Measurements from ENCODE around the gene UBAP2.
A peak's percentile ranks its signal among the peaks of the same experiment; 100 is the strongest.

The UBAP2 gene, protein sequence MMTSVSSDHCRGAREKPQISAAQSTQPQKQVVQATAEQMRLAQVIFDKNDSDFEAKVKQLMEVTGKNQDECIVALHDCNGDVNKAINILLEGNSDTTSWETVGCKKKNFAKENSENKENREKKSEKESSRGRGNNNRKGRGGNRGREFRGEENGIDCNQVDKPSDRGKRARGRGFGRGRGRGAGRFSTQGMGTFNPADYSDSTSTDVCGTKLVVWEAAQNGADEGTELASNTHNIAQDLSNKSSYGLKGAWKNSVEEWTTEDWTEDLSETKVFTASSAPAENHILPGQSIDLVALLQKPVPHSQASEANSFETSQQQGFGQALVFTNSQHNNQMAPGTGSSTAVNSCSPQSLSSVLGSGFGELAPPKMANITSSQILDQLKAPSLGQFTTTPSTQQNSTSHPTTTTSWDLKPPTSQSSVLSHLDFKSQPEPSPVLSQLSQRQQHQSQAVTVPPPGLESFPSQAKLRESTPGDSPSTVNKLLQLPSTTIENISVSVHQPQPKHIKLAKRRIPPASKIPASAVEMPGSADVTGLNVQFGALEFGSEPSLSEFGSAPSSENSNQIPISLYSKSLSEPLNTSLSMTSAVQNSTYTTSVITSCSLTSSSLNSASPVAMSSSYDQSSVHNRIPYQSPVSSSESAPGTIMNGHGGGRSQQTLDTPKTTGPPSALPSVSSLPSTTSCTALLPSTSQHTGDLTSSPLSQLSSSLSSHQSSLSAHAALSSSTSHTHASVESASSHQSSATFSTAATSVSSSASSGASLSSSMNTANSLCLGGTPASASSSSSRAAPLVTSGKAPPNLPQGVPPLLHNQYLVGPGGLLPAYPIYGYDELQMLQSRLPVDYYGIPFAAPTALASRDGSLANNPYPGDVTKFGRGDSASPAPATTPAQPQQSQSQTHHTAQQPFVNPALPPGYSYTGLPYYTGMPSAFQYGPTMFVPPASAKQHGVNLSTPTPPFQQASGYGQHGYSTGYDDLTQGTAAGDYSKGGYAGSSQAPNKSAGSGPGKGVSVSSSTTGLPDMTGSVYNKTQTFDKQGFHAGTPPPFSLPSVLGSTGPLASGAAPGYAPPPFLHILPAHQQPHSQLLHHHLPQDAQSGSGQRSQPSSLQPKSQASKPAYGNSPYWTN

DNA sequence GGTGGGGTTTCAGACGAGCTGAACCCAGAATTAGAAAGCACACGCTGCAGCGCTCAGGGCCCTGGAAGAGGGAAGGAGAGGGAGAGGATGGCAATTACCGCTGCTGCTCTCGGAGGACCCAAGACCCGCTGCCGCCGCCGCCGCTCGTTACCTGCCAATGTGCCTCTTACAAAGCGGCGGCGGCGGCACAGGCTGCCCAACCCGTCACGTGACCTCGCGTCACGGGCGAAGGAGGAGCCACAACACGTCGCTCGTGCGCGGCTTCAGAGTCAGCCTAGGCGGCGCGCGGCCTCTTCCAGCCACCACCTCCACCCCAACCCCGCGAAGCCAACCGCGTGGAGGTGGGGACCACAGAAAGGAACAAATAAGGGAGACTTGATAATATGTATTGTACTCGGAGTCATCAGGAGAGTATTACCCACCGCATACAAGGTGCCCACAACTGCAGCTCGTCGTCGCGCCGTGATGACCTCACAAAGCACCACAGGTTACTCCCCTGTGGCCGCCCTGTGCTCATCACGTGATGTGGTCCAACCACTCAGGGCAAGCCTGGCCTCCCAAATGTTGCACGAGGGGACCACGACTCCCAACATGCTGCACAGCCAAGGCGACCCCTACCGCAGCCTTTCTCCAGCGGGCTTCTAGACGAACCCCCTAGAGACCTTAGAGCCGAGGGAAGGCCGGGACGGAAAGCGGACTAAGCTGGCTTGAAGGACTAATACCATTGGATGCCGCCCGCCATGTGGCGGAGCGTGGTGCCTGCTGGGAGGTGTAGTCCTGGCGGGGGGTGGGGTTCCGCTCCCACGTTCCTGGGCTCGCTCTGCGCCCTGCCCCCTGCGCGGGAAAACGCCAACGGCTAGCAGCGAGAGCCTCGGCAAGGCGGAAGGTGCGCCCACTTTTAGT lies at the start of gene UBAP2:
Gene UBAP2 (minus strand): TSS at position 161 of the 903 bp plus-strand sequence. CDS start 31,739 bp downstream, outside the sequence.
- peak; percentile 92 to 96 for DNase-seq (ENCODE audit: extremely low read depth in 1 of 2, low read depth in 1 of 2)

DNA sequence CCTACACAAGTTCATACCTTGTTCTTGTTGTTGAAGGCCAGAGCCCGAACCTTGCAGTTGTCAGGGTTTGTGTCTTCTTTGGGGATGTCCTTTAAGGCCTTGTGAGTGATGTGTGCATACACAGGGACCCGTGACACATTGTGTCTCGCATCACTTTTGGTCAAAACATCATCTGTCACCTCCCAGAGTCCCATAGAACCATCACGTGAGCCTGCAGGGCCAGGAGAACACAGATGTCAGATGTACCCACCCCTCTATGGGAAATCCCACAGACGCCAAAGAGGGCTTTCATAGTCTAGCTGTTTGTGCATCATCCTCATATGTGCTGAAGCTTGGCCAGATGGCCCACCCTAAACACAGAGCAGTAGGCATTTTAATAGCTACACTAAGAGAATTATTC lies 49.6 kb upstream of the UBAP2 start:
- no peak for DNase-seq (ENCODE audit: extremely low read depth in 1 of 2, low read depth in 1 of 2)

DNA sequence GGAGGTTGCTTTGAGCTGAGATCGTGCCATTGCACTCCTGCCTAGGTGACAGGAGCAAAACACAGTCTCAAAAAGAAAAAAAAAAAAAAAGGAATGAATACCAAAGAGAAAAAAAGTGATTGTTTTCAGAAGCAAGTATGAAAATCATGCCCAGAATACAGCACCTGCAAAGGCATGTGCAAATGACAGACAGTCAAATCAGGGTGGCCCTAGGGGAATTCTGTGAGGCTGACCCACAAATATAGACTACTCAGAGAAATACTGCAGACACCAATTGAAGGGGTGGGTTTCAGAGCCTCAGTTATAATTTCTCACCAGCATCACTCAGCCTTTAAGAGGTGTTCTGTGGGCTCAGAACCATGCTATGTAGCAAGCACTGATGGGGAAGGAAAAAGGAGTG lies 49.2 kb upstream of the UBAP2 start:
- no peak for DNase-seq (ENCODE audit: extremely low read depth in 1 of 2, low read depth in 1 of 2)

DNA sequence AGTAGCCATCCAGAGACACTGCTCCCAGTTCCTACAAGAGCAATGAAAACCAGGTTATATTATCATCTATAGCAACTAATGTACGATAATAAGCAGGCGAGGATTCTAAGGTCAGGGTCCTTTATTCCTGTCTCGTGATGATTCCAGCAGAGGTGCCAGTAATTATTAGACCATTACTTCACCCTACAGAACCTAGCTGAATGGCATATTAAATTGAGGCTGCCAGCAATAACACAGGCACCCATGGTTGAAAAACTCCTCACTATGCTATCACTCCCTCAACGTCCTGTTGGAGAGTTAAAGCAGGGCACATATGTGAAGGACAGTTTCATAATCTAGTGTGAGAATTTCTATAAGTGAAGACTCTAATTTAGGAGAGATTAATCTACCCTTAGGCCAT lies 48.1 kb upstream of the UBAP2 start:
- DNase-seq (ENCODE audit: extremely low read depth in 1 of 2, low read depth in 1 of 2) = no peak

DNA sequence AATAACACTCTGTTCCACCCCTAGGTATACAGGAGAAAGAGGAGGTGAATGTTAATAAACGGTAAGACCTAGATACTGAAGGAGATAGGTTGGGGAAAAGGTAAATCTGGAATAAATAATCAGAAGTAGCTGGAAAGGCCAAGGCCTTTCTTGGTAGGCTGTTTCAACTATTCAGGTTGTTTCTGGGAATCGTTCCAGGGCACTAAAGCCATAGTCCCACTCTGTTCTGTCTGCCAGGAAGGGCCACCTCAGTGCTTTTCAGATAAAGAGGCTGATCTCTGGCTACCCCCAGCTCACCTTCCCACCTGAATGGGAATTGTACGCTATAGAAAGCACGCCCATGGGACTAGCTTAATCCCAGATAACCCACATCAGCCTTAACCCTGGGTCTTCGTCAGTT lies 44.9 kb upstream of the UBAP2 start:
- DNase-seq (ENCODE audit: extremely low read depth in 1 of 2, low read depth in 1 of 2) = no peak

DNA sequence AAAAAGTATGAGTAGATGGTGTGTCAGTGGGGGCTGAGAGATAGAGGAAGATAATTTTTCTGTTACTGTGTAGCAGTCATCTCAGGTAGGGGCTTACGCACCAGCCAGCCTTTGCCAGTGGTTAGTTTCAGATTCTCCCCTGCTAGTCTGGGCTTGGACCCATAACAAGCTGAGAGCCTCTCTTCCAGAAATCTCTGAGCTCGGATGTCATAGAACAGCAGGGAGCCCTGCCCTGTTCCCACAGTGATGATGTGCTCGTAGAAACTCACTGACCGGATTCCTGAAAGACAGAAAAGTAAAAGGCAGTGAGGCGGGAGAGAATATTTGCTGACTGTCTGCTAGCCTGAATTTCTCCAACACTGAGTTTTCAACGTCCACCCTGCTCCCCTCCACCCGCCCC lies 40.6 kb upstream of the UBAP2 start:
- DNase-seq (ENCODE audit: extremely low read depth in 1 of 2, low read depth in 1 of 2) = no peak

DNA sequence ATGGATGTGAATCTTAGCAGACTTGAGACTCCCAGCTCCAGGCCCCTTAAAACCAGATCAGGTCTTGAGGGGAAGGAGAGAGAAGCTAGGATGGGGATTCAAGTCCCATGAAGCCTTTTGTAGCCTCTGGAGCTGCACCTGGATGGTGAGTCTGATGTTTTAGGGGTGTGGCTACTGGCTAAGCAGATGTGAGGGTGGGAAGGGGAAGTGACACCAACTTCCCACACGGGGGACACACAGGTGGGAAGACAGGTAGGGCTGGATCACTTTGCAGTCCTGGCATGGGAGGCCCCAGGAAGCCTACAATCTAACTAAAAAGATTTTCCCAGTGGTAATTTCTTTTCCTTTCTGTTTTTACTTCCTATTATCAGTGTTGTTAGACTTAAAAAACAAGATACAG lies 38.7 kb upstream of the UBAP2 start:
- no peak for DNase-seq (ENCODE audit: extremely low read depth in 1 of 2, low read depth in 1 of 2)

DNA sequence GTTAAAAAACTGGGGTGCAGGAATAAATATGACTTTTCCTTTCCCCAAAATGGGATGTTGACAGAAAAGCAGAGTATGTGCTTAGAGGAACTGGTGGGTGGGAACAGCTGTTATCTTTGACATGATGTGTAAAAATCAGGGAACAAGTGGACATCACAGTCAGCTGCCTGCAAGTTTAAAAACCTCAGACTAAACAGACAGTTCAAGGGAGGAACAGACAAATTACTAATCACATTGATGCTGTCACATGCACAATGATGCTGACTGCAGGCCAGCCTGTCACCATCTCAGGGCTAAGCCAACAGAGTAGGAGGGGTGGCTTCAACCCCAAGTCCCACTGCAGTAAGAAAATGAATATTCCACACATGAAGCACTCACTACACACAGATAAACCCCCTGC lies 38.2 kb upstream of the UBAP2 start:
- DNase-seq (ENCODE audit: extremely low read depth in 1 of 2, low read depth in 1 of 2) = no peak

DNA sequence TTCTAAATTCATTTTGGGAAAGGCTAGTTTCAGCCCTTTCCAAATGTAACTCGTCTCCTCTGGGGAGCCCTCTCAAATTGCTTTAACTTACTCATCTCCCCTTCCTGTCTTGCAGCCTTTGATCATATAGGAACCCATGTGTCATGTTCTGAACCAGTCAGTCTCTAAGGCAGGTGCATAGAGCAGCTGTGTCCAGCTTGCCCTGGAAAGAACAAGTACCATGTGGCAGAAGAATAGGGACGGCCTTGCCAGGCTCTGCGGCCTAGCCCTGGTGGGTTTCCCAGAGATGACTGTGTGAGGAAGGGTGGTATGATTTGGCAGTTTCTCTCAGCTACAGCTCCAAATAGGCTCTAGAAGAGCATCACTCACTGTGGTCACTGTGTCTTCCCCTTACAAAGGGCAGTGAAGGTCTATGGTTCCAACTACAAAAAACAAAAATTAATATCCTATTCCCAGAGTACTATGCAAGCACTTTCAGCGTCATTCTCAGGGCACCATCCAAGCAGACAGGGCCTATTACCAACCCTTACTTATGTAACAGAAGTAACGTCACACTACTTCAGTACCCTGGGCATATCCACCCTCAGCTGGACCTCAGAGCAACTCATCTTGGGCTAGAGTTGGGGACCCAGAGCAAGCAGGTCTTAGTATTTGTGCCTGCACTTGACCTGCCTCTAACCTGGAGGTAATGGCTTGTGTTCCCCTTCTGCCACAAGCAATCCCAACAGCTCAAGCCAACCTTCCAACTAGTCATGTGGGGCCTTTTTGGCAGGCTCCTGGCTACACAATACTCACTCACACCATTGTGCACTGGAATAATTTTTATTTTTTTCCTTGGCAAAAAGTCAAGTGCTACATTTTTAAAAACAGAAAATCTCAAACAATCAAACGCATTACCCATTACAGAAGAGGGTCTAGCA lies 37.2 kb upstream of the UBAP2 start:
- no peak for DNase-seq (ENCODE audit: extremely low read depth in 1 of 2, low read depth in 1 of 2)

DNA sequence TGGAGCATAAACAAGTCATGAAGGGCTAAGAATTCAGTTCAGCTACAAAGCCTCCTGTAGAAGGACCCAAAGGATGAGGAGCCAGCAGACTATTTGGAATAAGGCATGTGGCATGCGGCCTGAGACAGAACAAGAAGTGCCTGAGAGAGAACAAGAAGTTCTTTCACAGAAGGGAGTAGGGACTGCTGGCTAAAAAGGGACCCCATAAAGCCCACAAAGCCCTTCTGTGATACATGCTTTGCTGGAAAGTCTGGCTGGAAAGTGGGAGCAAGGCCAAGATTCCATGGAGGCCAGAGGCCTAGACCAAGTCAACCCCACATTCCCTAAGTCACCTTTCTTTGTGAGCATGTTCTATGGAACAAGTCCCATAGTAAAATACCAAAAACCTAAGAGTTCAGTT lies 35.9 kb upstream of the UBAP2 start:
- no peak for DNase-seq (ENCODE audit: extremely low read depth in 1 of 2, low read depth in 1 of 2)

DNA sequence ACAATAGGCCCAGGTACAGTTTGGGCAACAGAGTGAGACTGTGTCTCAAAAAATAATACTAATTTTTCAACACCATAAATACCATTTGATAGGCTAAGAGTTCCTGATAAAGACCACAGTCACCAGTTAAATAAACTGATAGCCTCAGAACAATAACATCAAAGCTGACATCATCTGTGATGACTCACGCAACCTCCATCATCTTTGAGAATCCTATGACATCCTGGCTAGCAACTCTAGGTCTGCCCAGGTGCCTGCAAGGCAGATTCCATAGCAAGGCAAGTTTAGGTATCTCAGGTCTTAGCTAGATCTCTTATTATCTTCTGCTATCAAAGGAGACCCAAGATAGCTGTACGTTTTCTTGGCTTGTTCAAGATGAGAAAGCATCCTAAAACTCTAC lies 30.5 kb upstream of the UBAP2 start:
- DNase-seq (ENCODE audit: extremely low read depth in 1 of 2, low read depth in 1 of 2) = no peak

DNA sequence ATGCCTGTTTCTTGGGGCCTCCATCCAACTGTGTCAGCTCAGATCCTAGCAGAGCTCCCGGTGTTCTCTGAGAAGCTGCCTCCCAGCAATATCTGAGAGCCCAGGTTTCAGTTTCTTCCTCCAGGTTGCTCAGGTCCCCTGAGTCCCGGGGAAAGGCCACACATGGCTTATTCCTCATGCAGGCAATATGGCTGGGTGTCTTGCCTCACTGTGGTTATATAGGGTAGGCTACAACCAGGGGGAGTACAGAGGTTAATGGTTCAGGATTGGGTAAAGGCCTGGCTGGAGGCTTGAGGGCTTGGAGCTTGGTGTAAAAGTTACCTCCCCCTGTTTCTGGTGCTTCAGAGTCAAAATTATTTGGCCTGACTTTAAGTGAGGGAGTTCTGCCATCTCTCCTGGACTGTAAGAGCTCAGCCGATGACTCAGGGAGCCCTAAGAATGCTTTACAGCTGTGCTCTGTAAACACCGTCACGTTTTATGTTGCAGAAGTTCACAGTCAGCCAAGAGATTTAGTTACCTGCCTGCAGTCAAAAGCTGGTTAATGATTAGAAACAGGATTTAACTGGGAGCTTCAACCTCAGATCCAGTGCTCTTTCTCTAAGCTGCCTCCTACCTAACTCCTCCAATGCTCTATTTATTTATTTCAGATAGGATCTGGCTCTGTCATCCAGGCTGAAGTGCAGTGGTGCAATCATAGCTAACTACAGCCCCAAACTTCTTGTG lies 24.3 kb upstream of the UBAP2 start:
- no peak for DNase-seq (ENCODE audit: extremely low read depth in 1 of 2, low read depth in 1 of 2)

DNA sequence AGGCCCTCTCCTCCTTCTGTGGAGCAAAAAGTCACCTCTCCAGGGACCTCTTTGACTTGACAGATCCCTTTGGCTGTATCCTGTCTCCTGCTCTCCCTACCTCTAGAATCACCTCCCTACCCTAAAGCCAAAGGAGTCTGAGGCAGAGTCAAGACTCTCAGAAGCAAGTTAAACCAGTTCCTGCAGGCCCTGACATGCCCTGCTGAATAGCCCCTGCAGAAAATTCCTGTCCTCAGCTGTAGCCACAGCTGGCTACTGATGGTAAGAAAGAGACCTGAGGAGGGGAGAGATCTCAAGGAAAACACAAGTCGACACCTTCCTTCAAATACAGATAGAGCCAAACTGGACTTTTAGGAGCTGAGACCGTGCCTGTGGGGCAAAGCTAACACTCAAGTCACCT lies 23.7 kb upstream of the UBAP2 start:
- no peak for DNase-seq (ENCODE audit: extremely low read depth in 1 of 2, low read depth in 1 of 2)

DNA sequence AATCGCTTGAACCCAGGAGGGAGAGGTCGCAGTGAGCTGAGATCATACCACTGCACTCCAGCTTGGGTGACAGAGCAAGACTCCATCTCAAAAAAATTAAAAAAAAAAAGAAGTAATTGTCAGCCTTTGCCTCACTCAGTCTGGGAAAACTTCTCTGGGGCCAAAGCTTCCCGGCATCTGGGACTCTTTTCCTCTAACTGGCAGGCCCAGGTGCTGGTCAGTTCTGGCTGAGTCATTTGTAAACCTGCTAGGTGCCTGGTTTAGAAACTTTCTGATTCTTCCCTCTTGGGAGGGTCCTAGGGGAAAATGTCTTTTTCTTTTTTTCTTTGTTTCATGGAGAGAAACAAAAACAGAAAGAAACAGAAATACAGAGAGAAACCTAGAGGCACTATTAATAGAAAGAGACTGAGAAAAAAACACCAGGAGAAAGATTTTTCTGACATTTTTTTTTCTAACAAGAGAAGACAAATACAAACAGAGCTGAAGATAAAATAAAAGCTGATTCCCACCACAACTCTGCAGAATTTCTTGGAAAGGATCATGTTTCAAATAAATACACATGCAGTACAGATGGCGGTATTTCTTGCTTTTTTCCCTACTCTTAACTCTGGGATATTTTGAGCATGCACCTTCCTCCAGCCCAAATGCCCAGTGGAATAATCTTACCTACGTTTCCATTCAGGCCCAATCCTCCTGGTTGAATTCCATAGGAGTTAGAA lies 22.1 kb upstream of the UBAP2 start:
- DNase-seq (ENCODE audit: extremely low read depth in 1 of 2, low read depth in 1 of 2) = no peak

DNA sequence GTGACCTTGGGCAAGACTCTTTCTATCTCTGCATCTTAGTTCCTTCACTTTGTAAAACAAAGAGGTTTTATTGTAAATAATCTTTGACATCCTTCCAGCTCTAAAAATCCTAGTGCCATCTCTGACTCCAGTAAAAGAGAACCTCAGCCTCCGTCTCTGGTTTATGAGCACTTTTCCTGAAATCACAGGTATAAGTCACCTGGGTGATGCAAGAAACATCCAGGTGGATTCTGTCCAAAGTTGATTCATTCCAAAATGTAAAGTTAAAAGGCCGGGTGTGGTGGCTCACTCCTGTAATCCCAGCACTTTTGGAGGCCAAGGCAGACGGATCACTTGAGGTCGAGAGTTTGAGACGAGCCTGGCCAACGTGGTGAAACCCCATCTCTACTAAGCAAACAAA lies 21.1 kb upstream of the UBAP2 start:
- no peak for DNase-seq (ENCODE audit: extremely low read depth in 1 of 2, low read depth in 1 of 2)

DNA sequence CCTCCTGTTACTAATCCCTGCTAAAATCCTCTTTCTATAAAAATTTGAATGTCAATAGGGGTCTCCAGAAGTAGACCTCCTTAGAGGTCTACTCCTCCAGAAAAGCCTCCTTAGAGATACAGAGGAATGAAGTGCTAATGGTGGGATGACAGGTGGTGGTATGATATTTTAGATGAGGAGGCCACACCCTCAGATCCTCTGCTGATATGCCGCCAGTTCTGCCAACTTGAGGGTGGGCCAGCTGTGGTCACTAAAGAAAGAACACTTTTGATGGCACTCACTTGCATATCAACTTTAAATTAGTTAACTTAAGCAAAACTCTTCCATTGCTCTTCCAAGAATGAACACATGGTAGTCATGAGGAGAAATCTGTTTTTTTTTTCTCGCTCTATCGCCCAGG lies 16.9 kb upstream of the UBAP2 start:
- DNase-seq (ENCODE audit: extremely low read depth in 1 of 2, low read depth in 1 of 2) = no peak

DNA sequence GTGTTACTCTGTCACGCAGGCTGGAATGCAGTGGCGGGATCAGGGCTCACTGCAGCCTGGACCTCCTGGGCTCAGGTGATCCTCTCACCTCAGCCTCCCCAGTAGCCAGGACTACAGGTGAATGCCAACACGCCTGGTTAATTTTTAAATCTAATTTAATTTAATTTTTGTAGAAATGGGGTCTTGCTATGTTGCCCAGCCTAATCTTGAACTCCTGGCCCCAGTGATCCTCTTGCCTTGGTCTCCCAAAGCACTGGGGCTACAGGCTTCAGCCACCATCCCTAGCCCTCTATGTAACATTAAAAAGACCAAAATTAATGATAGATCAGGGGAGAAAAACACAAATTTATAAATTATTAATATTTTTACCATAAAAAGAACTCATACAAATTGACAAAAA lies 11.3 kb upstream of the UBAP2 start:
- DNase-seq (ENCODE audit: extremely low read depth in 1 of 2, low read depth in 1 of 2) = no peak

DNA sequence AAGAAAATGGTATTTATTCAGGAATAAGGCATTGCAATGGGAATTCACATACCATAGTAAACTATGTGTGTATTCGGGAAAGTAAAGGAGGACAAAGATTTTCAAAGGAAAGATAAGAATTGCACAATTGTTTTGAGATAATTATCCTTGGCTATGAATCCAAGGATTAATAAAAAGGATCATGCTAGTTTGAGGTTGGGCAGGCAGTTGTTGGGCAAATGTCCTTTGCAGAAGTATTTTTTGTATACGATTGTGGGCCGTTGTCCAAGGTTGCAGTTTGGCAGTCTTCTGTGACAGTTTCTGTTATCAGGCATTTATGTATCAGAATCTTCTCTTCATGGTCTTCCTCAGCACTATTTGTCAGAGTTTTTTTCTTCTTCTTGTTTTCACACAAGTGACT lies 10.6 kb upstream of the UBAP2 start:
- no peak for DNase-seq (ENCODE audit: extremely low read depth in 1 of 2, low read depth in 1 of 2)
